ENCODE results near the gene ATG9B. TPM values are rescaled to one million over a fixed set of nuclear protein-coding genes. Genes with fewer than 3 reads are reported as not detected.

The ATG9B gene
- total RNA-seq, 1 experiment from 2014 or later: 2.1 TPM

DNA sequence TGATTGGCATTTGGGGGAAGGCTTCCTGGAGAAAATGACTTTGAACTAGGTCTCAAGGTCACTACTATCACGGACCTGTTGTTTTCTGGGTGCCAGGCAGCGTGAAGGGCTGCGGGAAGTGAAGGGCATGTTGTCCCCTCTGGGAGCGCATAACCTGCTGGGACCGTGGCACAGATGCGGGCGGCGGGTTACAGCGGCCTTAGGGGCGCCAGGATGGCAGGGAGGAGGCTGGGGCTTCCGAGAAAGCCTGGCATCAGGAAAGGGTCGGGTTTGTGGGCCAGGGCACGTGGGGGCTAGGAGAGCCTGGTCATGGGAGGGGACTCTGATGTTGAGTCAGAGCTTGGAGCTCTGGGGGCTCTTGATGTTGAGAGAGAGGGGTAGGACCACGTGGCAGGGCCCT is 41.2 kb upstream of the ATG9B start:
- no peaks in the 10 kb centered on the region for H3K9me3 ChIP-seq (ENCODE audit: control insufficient read depth in 1 of 2, insufficient read depth in 1 of 2, low read depth in 1 of 2, low read length in 2 of 2)
- H3K36me3 ChIP-seq (ENCODE audit: control insufficient read depth in 1 of 2, insufficient read depth in 2 of 2, low read length in 2 of 2): peaks cover 39 to 45% of the 10 kb centered on the region in 2 experiments

More for the DNA sequence above, 41.2 kb upstream of the ATG9B start:
- ATAC-seq (no peak), DNase-seq (ENCODE audit: low read depth, low spot score) (no peak)
- Histone ChIP-seq H3K4me1 (ENCODE audit: control insufficient read depth in 1 of 2, insufficient read depth in 2 of 2, low read length in 2 of 2) (peaks cover 15 to 30% of the 10 kb centered on the region in 2 experiments), H3K27me3 (ENCODE audit: insufficient read depth, low read length) (no peaks in the 10 kb centered on the region), H2AFZ (ENCODE audit: low read depth, low read length, poor library complexity, severe bottlenecking) (no peak overlapping the region), H3K4me3 (replicated peaks in 1 of 2; ENCODE audit: low read depth in 1 of 2, low read length in 2 of 2) (no peak overlapping the region), H3K4me2 (ENCODE audit: low read length) (no peak overlapping the region), H3K9ac (ENCODE audit: low read length) (no peak overlapping the region), H3K9me2 (ENCODE audit: insufficient read depth) (no peaks in the 10 kb centered on the region), H3K27ac (ENCODE audit: low read depth, low read length) (no peak overlapping the region), H4K20me1 (ENCODE audit: insufficient read depth) (no peaks in the 10 kb centered on the region), H3K79me2 (ENCODE audit: insufficient read depth, low read length) (peaks cover 70% of the 10 kb centered on the region)
- ChIA-PET POLR2A (no interaction called here), CTCF (no interaction called here), RAD21 (ENCODE audit: low non-redundant PET in 1 of 2, low total read pairs in 2 of 2, uncharacterized antibody in 2 of 2, unreplicated experiment in 2 of 2) (no interaction called here)
- TF ChIP-seq, protein P1, sequence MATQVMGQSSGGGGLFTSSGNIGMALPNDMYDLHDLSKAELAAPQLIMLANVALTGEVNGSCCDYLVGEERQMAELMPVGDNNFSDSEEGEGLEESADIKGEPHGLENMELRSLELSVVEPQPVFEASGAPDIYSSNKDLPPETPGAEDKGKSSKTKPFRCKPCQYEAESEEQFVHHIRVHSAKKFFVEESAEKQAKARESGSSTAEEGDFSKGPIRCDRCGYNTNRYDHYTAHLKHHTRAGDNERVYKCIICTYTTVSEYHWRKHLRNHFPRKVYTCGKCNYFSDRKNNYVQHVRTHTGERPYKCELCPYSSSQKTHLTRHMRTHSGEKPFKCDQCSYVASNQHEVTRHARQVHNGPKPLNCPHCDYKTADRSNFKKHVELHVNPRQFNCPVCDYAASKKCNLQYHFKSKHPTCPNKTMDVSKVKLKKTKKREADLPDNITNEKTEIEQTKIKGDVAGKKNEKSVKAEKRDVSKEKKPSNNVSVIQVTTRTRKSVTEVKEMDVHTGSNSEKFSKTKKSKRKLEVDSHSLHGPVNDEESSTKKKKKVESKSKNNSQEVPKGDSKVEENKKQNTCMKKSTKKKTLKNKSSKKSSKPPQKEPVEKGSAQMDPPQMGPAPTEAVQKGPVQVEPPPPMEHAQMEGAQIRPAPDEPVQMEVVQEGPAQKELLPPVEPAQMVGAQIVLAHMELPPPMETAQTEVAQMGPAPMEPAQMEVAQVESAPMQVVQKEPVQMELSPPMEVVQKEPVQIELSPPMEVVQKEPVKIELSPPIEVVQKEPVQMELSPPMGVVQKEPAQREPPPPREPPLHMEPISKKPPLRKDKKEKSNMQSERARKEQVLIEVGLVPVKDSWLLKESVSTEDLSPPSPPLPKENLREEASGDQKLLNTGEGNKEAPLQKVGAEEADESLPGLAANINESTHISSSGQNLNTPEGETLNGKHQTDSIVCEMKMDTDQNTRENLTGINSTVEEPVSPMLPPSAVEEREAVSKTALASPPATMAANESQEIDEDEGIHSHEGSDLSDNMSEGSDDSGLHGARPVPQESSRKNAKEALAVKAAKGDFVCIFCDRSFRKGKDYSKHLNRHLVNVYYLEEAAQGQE (IDR thresholded peaks at IDR 0.05; ENCODE audit: low read depth): no peak
- TF ChIP-seq, protein P2, sequence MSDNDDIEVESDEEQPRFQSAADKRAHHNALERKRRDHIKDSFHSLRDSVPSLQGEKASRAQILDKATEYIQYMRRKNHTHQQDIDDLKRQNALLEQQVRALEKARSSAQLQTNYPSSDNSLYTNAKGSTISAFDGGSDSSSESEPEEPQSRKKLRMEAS (IDR thresholded peaks at IDR 0.05): no peak
- TF ChIP-seq FOSL1 (IDR thresholded peaks at IDR 0.05; ENCODE audit: low read depth) (no peak), ZNF274 (IDR thresholded peaks at IDR 0.05; ENCODE audit: low read depth, low read length) (no peak), CBX3 (IDR thresholded peaks at IDR 0.05; ENCODE audit: low read depth) (no peak), POLR2AphosphoS5 (IDR thresholded peaks at IDR 0.05; ENCODE audit: low read depth, low read length) (no peak), CEBPB (IDR thresholded peaks at IDR 0.05; ENCODE audit: low read depth) (no peak), YY1 (IDR thresholded peaks at IDR 0.05; ENCODE audit: extremely low read depth, insufficient replicate concordance, low read depth, low read length) (no peak), TCF7L2 (IDR thresholded peaks at IDR 0.05; ENCODE audit: borderline replicate concordance, extremely low read depth, insufficient read depth, insufficient read length) (no peak), SIN3A (IDR thresholded peaks at IDR 0.05; ENCODE audit: low read depth) (no peak), SP1 (IDR thresholded peaks at IDR 0.05; ENCODE audit: low read depth) (no peak)
- TF ChIP-seq, protein P3, sequence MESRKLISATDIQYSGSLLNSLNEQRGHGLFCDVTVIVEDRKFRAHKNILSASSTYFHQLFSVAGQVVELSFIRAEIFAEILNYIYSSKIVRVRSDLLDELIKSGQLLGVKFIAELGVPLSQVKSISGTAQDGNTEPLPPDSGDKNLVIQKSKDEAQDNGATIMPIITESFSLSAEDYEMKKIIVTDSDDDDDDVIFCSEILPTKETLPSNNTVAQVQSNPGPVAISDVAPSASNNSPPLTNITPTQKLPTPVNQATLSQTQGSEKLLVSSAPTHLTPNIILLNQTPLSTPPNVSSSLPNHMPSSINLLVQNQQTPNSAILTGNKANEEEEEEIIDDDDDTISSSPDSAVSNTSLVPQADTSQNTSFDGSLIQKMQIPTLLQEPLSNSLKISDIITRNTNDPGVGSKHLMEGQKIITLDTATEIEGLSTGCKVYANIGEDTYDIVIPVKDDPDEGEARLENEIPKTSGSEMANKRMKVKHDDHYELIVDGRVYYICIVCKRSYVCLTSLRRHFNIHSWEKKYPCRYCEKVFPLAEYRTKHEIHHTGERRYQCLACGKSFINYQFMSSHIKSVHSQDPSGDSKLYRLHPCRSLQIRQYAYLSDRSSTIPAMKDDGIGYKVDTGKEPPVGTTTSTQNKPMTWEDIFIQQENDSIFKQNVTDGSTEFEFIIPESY (IDR thresholded peaks at IDR 0.05; ENCODE audit: extremely low read depth, insufficient replicate concordance, low read length): no peak
- TF ChIP-seq, protein P4, sequence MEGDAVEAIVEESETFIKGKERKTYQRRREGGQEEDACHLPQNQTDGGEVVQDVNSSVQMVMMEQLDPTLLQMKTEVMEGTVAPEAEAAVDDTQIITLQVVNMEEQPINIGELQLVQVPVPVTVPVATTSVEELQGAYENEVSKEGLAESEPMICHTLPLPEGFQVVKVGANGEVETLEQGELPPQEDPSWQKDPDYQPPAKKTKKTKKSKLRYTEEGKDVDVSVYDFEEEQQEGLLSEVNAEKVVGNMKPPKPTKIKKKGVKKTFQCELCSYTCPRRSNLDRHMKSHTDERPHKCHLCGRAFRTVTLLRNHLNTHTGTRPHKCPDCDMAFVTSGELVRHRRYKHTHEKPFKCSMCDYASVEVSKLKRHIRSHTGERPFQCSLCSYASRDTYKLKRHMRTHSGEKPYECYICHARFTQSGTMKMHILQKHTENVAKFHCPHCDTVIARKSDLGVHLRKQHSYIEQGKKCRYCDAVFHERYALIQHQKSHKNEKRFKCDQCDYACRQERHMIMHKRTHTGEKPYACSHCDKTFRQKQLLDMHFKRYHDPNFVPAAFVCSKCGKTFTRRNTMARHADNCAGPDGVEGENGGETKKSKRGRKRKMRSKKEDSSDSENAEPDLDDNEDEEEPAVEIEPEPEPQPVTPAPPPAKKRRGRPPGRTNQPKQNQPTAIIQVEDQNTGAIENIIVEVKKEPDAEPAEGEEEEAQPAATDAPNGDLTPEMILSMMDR (IDR thresholded peaks at IDR 0.05 in 2 of 3, conservative IDR thresholded peaks at IDR 0.05 in 1 of 3; ENCODE audit: borderline replicate concordance in 1 of 3, insufficient read depth in 1 of 3, low read depth in 2 of 3, low read length in 2 of 3): no peak
- no TSS peak for BruUV-seq (replicated peaks)
- intact Hi-C loops (cut with micrococcal nuclease): no loop called here
